ENCODE measurements around the gene C10orf95. TPM values are rescaled to one million over a fixed set of nuclear protein-coding genes. Genes with fewer than 3 reads are reported as not detected.
A peak's percentile ranks its signal among the peaks of the same experiment; 100 is the strongest.
"Not testable (repeated sequence)": the region's sequence is repeated elsewhere in the genome, so short reads cannot be mapped to it uniquely, and the experiment has no call there.

Gene C10orf95
- total RNA-seq, 1 donor from 2014 or later, result not detected

GRCh38 chr10:102468683-102469082 is 17.3 kb upstream of the C10orf95 start:
- ATAC-seq (ENCODE audit: poor library complexity), result peak; percentile 51
- no peak for DNase-seq
- intact Hi-C loops (cut with DNase I), result no loop called here

DNA sequence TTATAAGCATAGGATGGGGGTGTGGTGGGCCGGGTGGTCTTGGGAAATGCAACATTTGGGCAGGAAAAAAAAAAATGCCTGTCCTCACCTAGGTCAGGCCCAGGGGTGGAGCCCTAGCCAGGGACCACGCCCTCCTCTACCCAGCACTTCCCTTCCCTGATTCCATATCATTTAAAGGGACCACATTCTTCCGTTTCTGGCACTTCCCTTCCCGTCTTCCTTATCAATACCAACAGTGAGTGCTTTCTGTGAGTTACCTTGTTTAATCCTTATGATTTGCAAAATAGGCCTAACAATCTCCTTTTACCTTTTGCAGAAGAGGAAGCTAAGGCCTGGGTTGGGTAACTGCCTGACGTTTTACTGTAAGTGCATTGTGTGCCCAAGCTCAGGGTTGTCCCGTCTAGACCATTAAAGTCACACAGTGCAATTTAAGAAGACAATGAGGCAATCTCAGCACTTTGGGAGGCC is 16.7 kb upstream of the C10orf95 start:
- DNase-seq (no peak), ATAC-seq (ENCODE audit: poor library complexity) (peak; percentile 19)
- intact Hi-C loops (cut with DNase I), result no loop called here

GRCh38 chr10:102467318-102467717 is 16.0 kb upstream of the C10orf95 start:
- ATAC-seq (ENCODE audit: poor library complexity), result no peak
- DNase-seq, result no peak
- intact Hi-C loops (cut with DNase I), result no loop called here

DNA sequence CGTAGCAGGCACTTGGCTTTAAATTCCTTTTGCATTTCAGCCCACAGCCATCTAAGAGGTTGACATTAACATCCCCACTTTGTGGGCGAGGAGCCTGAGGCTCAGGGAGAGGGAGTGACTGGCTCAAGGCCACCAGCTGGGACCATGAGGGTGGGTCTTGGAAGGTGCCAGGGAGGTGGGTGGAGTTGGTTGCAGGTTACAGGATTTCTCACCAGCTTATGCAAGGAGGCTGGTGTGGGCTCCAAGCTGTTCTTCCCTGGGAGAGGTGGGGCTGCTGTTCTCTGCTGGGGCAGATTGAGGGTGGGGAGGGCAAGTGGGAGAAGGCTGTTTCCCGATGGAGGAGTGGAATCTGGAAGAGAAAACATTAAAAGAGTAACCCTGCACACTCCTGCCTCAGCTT is 14.1 kb upstream of the C10orf95 start:
- intact Hi-C loops (cut with DNase I), result no loop called here
- DNase-seq (no peak), ATAC-seq (ENCODE audit: poor library complexity) (no peak)

DNA sequence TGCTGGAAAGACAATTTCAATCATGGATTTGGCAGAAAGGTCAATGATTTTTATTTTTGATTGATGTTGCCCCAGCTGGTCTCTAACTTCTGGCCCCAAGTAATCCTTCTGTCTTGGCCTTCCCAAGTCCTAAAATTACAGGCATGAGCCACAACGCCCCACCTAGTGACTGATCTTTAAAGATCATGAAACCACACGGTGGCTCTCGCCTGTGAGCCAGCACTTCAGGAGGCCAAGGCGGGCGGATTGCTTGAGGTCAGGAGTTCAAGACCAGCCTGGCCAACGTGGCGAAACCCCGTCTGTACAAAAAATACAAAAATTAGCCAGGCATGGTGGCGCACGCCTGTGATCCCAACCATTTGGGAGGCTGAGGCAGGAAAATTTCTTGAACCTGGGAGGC is 12.6 kb upstream of the C10orf95 start:
- DNase-seq (no peak), ATAC-seq (ENCODE audit: poor library complexity) (no peak)

DNA sequence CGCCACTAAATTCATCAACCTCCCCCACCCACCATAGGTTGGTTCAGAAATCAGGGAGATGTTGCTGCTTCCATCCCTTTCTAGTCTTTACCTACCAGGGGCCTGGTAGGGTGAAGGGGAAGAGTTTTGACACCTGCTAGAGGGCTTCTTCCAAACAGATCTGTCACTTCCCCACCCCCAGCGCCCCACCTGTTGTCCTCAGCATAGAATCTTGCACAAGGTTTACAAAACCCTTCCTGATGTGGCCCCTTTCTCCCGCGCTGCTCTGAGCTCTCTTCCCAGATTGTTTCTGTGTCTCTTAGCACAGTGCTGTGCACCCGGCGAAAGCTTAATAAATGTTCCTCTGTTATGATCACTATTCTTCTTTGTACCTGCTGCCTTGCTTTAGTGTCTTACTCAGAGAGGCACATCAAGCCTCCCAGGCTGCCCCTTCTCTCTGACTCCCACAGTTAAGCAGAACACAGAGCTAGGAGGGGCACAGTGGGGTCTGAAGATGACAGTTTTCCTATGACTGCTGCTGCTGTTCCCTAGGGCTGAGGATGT is 11.2 kb upstream of the C10orf95 start:
- no peak for ATAC-seq (ENCODE audit: poor library complexity)
- intact Hi-C loops (cut with DNase I), result no loop called here

More for the DNA sequence above, 12.6 kb upstream of the C10orf95 start:
- intact Hi-C loops (cut with DNase I), result no loop called here

DNA sequence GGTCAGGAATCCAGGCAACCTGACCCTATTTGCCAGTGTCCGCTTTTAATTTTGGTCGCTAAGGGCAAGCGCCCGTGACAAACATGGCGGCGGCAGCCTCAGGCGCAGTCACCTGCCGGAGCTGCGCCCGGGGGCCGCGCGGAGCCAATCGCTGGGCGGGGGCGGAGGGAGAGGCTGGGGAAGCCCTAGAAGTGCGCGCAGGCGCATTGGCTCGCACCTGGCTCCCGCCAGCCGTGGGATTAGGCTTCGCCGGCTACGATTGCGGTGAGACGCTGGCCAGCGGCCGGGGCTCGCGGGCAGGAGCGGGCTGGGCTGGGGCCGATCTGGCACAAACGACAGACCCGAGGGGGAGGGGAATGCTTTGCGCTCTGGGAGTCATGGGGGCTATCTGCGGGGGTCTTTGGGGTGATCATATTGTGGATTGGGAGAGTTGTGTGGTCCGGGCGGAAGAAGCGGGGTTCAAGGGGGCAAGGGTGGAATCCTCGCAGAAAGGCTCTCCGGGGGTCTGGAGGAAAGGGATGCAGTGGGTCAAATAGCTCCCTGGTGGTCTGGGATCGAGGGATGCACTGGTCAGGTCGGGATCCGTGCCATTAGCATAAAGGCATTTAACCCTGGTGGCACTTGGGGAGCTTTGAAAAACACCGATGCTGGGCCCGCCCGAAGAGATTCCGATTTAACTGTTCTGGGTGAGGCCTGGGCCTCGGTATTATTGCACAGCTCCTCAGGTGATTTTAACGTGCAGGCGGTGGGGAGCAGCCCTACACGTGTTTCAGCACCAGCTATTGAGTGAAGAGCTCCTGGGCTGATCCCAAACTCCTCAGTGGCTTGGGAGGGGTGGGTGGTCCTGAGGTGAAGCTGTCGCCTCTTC is 10.1 kb upstream of the C10orf95 start:
- intact Hi-C loops (cut with DNase I), result no loop called here
- peak; percentile 96 for DNase-seq

More for the DNA sequence above, 11.2 kb upstream of the C10orf95 start:
- DNase-seq, result no peak

DNA sequence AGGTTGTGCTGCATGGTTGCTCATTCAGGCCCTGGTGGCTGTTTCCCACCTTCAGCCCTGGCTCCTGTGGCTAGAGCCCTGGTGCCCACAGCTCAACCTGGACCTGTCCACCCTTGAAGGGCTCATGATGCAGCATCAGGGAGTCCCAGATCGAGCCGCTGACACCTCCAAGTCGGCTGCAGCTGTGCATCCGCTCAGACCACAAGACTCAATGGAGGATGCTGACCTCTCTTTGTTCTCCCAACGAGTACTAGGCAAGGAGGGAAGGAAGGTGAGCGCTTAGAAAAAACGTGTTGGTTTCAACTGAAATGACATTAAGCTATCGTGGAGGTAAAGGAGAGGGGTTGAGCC is 9.5 kb upstream of the C10orf95 start:
- intact Hi-C loops (cut with DNase I), result no loop called here
- ATAC-seq (ENCODE audit: poor library complexity) (peak; percentile 19), DNase-seq (no peak)

More for the DNA sequence above, 10.1 kb upstream of the C10orf95 start:
- peak; percentile 99 for ATAC-seq (ENCODE audit: poor library complexity)

DNA sequence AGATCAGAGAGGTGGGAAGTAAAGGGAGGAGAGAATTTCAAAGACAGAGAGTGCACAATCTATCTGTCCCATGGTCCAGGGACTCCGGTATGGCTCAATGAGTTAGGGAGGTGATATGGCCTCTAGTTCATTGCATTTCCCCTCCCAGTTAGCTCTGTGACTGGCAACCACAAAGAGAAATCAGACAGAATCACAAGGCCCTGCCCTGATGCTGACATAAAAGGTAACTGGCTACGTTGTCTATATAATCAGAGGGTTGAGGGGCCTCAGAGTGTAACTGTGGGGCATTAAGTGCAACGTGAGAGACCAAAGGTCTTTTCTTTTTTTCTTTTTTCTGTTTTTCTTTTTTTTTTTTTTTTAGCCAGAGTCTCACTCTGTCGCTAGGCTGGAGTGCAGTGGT is 7.3 kb upstream of the C10orf95 start:
- no peak for DNase-seq
- intact Hi-C loops (cut with DNase I), result no loop called here
- no peak for ATAC-seq (ENCODE audit: poor library complexity)

GRCh38 chr10:102457591-102458150 is 6.3 kb upstream of the C10orf95 start:
- no peak for ATAC-seq (ENCODE audit: poor library complexity)
- intact Hi-C loops (cut with DNase I), result no loop called here

DNA sequence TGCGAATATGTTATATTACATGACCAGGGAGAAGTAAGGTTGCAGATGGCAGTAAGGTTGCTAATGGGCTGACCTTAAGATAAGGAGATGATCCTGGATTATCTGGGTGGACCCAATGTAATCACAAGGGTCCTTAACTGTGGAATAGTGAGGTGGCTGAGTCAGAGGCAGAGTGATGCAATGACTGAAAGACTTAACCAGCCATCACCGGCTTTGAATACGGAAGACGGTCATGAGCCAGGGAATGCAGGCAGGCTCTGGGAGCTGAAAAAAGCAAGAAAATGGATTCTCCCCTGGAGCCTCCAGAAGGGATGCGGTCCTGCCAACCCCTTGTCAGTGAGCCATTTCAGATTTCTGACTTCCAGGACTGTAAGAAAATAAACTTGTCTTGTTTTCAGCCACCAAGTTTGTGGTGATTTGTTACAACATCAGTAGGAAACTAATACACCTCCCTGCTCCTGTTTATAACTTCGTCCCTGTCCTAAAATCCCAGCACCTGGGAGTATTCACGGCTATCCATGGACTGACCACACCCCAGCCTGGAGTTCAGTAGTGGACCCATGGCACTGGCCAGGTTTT is 4.6 kb upstream of the C10orf95 start:
- intact Hi-C loops (cut with DNase I), result no loop called here
- DNase-seq (no peak), ATAC-seq (ENCODE audit: poor library complexity) (no peak)

More at GRCh38 chr10:102457591-102458150, 6.3 kb upstream of the C10orf95 start:
- DNase-seq, result no peak

DNA sequence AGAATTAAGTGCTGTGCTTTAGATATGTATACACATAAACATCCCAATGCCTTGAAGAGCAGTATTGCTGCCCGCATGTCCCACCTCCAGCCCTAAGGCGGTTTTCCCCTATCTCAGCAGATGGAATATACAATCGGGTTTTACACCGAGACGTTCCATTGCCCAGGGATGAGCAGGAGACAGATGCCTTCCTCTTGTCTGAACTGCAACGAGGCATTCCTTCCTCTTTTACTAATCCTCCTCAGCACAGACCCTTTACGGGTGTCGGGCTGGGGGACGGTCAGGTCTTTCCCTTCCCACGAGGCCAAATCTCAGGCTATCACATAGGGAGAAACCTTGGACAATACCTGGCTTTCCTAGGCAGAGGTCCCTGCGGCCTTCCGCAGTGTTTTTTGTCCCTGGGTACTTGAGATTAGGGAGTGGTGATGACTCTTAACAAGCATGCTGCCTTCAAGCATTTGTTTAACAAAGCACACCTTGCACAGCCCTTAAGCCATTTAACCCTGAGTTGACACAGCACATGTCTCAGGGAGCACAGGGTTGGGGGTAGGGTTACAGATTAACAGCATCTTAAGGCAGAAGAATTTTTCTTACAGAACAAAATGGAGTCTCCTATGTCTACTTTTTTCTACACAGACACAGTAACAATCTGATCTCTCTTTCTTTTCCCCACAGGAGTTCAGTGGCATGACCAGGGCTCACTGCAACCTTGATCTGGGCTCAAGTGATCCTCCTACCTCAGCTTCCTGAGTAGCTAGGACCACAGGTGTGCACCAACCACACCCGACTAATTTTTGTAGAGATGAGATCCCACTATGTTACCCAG is 3.5 kb upstream of the C10orf95 start:
- intact Hi-C loops (cut with DNase I); ATAC-seq (ENCODE audit: poor library complexity); DNase-seq: not testable (repeated sequence)

GRCh38 chr10:102453502-102453901 is 2.2 kb upstream of the C10orf95 start:
- DNase-seq, result no peak
- intact Hi-C loops (cut with DNase I), result no loop called here
- ATAC-seq (ENCODE audit: poor library complexity), result no peak

- DNase-seq (no peak), ATAC-seq (ENCODE audit: poor library complexity) (peak; percentile 4)
- intact Hi-C loops (cut with DNase I), result no loop called here
Observed at GRCh38 chr10:102452672-102453340, 1.5 kb upstream of the C10orf95 start.

DNA sequence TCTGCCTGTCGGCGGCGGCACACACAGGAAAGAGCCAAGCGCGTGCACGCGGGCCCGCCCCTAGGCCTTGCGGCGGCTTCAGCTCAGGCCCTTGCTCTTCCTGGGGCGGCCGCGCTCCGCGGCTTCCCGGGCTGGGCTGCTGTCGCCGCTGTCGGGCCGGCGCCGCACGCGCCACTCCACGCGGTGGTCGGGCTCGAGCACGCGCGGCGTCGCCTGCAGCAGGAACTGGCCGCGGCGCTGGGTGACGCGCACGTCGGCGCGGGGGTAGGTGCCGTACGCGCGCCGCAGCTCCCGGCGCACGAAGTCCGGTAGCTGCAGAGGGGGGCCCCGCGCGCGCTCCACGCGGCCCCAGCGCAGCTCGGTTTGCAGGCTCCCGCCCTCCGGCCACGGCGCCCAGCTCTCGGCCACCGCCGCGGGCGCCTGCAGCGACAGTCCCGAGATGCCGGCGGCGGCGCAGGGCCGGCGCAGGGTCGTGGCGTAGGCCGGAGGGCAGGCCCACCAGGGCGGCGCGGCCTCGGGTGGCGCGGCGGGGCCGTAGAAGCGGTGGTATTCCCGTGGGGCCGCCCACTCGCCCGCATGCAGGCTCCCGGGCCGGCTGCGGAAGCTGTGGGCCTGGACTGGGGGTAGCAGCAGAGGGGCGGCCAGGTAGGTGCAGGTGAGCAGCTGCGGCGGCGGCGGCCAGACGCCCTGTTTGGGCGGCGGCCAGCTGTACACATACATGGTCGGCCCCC is 804 bp downstream of the C10orf95 start:
- DNase-seq, result peak; percentile 91
- peak; percentile 96 for ATAC-seq (ENCODE audit: poor library complexity)
- intact Hi-C loops (cut with DNase I), result no loop called here

GRCh38 chr10:102450124-102450373 is 1.3 kb downstream of the C10orf95 start:
- DNase-seq (no peak), ATAC-seq (ENCODE audit: poor library complexity) (peak; percentile 9)
- intact Hi-C loops (cut with DNase I), result no loop called here

DNA sequence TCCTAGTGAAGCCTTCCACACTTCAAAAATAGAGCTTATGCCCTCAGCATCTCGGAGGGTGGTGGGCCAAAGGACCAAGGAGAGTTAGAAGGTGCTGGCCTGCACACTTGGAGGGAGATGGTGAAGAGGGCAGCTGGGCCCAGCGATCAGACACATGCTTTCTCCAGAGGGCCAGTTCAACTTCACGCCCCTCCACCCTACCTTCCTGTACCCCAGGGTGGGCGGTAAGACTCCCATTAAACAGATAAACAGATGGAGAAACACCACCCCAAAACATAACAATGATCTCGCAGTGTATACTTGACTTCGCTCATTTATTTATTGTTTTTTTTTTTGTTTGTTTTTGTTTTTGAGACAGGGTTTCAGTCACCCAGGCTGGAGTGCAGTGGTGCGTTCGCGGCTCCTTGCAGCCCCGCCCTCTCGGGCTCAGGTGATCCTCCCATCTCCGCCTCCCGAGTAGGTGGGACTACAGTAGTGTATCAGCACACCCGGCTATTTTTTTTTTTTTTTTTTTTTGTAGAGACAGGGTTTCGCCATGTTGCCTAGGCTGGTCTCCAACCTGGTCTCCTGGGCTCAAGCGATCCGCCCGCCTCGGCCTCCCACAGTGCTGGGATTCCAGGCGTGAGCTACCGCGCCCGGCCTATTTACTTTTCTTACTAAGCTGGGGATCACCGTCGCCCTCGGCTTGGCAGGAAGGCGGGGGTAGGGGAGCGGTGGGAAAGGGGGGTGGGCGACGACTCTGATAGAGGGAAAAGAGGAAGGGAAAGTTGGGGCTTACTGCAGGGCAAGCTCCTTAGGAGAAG is 1.8 kb downstream of the C10orf95 start:
- ATAC-seq (ENCODE audit: poor library complexity) (peak; percentile 60), DNase-seq (peak; percentile 74)
- intact Hi-C loops (cut with DNase I), result no loop called here

Measured in Right ventricle myocardium superior (tissue), 1 donor.